Progenitor cell of endocrine pancreas (in vitro differentiated cells): ENCODE data around the gene ID2. TPM values are rescaled to one million over a fixed set of nuclear protein-coding genes. Genes with fewer than 3 reads are reported as not detected.
A peak's percentile ranks its signal among the peaks of the same experiment; 100 is the strongest.
"Not testable (repeated sequence)": the region's sequence is repeated elsewhere in the genome, so short reads cannot be mapped to it uniquely, and the experiment has no call there.

Experiments used
- DNase-seq: peaks from one replicate; pipeline ENCODE4 v3.0.0; 2021; ENCODE audit warnings: low spot score; ENCODE audit not compliant: unreplicated experiment
- H3K27ac Mint-ChIP-seq: 2 replicates; pipeline ENCODE4 v1.8.0; 2021; ENCODE audit warnings: mild to moderate bottlenecking, moderate library complexity, mixed read lengths
- H3K27me3 Mint-ChIP-seq: 2 replicates; pipeline ENCODE4 v1.8.0; 2021; ENCODE audit warnings: mixed read lengths
- H3K36me3 Mint-ChIP-seq: 2 replicates; pipeline ENCODE4 v1.8.0; 2022; ENCODE audit warnings: mixed read lengths; ENCODE audit not compliant: insufficient read depth
- H3K4me1 Mint-ChIP-seq: 2 replicates; pipeline ENCODE4 v1.8.0; 2021; ENCODE audit warnings: low read depth, mixed read lengths
- H3K4me3 Mint-ChIP-seq: 2 replicates; pipeline ENCODE4 v1.8.0; 2021; ENCODE audit warnings: low read depth, mild to moderate bottlenecking, moderate library complexity, mixed read lengths
- H3K9me3 Mint-ChIP-seq: 2 replicates; pipeline ENCODE4 v1.8.0; 2021; ENCODE audit warnings: low read depth, mixed read lengths
- CTCF ChIP-seq: fragments of 200-600 bp; sonication (generic); IDR thresholded peaks from one replicate; pipeline ENCODE4 v1.5.0; 2021; ENCODE audit warnings: antibody characterized with exemption, mild to moderate bottlenecking; ENCODE audit not compliant: unreplicated experiment
- total RNA-seq: library from RNA; stranded (reverse); gene quantifications from 2 replicates; pipeline ENCODE4 v1.2.1, GENCODE V29; 2021

The ID2 gene
- total RNA-seq, 1 donor from 2014 or later, result 304 TPM

GRCh38 chr2:8725838-8726237 is 44.0 kb downstream of the ID2 start:
- no peak for TF ChIP-seq CTCF
- Mint-ChIP-seq H3K4me3 (no peak overlapping the region), H3K27me3 (no peaks in the 10 kb centered on the region), H3K9me3 (no peaks in the 10 kb centered on the region), H3K27ac (no peak overlapping the region), H3K4me1 (no peaks in the 10 kb centered on the region), H3K36me3 (peaks cover 20% of the 10 kb centered on the region)
- DNase-seq, result no peak

GRCh38 chr2:8728305-8729015 is 46.6 kb downstream of the ID2 start:
- Mint-ChIP-seq H3K9me3 (no peaks in the 10 kb centered on the region), H3K4me1 (no peaks in the 10 kb centered on the region), H3K27ac (no peak overlapping the region), H3K27me3 (no peaks in the 10 kb centered on the region), H3K4me3 (no peak overlapping the region), H3K36me3 (peaks cover 36% of the 10 kb centered on the region)
- DNase-seq, result no peak
- no peak for TF ChIP-seq CTCF

- peaks cover 41% of the 10 kb centered on the region for H3K36me3 Mint-ChIP-seq
- not testable (repeated sequence) for H3K9me3 Mint-ChIP-seq, H3K27me3 Mint-ChIP-seq, H3K27ac Mint-ChIP-seq, H3K4me1 Mint-ChIP-seq, H3K4me3 Mint-ChIP-seq, DNase-seq
Observed at GRCh38 chr2:8729101-8729500, 47.2 kb downstream of the ID2 start.

GRCh38 chr2:8729939-8730338 is 48.1 kb downstream of the ID2 start:
- DNase-seq, result no peak
- Mint-ChIP-seq H3K27me3 (no peaks in the 10 kb centered on the region), H3K4me1 (no peaks in the 10 kb centered on the region), H3K4me3 (no peak overlapping the region), H3K27ac (no peak overlapping the region), H3K36me3 (peaks cover 41% of the 10 kb centered on the region), H3K9me3 (no peaks in the 10 kb centered on the region)
- TF ChIP-seq CTCF, result no peak

GRCh38 chr2:8732601-8733000 is 50.7 kb downstream of the ID2 start:
- H3K4me1 Mint-ChIP-seq, result no peaks in the 10 kb centered on the region

More at GRCh38 chr2:8732601-8733000, 50.7 kb downstream of the ID2 start:
- Mint-ChIP-seq H3K27me3 (no peaks in the 10 kb centered on the region), H3K27ac (peak overlapping the region; percentile 59), H3K9me3 (no peaks in the 10 kb centered on the region), H3K36me3 (peaks cover 41% of the 10 kb centered on the region), H3K4me3 (no peak overlapping the region)
- DNase-seq, result no peak
- no peak for TF ChIP-seq CTCF

Other genes with a start within 250 kb of the ID2 start
- 96.7 and 99.2 TPM in 2 replicates for gene KIDINS220, start 155.6 kb downstream of the ID2 start, total RNA-seq